HEK293 (cell line): ENCODE measurements around the gene NDUFV2.

ENCODE experiments used
- CTCF ChIA-PET: fragments of 350-600 bp; formaldehyde crosslinking; extraction: SDS; loops from one replicate; lab custom pipeline; 2021; ENCODE audit warnings: antibody characterized with exemption; lab: Yijun Ruan, JAX
- POLR2A ChIA-PET: fragments of 300-600 bp; formaldehyde crosslinking; extraction: SDS; loops from one replicate; lab custom pipeline; 2020; ENCODE audit warnings: antibody characterized with exemption, inconsistent platforms; lab: Yijun Ruan, JAX
- H3K27ac ChIP-seq: fragments of 200-500 bp; sonication (Bioruptor generic); 2 replicates; pipeline ENCODE4 v1.5.1; 2014; ENCODE audit warnings: low read depth, low read length, control low read depth, inconsistent platforms; ENCODE audit errors: extremely low read depth
- H3K36me3 ChIP-seq, 2 experiments: fragments of 200-500 bp in 1 of 2; sonication (Bioruptor generic) in 1 of 2; 1 replicate in 1 of 2; 2 replicates in 1 of 2; pipeline ENCODE4 v1.5.1; 2014 to 2017; ENCODE audit warnings: inconsistent platforms in 2 of 2, low read length in 2 of 2; ENCODE audit not compliant: control insufficient read depth in 2 of 2, insufficient read depth in 1 of 2
- H3K4me1 ChIP-seq: fragments of 200-500 bp; sonication (Bioruptor generic); 2 replicates; pipeline ENCODE4 v1.5.1; 2014; ENCODE audit warnings: mild to moderate bottlenecking, low read length, inconsistent platforms; ENCODE audit not compliant: control insufficient read depth, insufficient read depth
- H3K4me3 ChIP-seq: 2 replicates; pipeline ENCODE4 v1.5.1; 2011; ENCODE audit warnings: low read depth, mild to moderate bottlenecking, control low read depth, low read length, moderate library complexity
- H3K9me3 ChIP-seq: fragments of 200-500 bp; sonication (Bioruptor generic); 2 replicates; pipeline ENCODE4 v1.5.1; 2014; ENCODE audit warnings: low read depth, low read length, inconsistent platforms; ENCODE audit not compliant: control insufficient read depth, insufficient read depth
- ATF2 ChIP-seq: fragments of 450-650 bp; formaldehyde crosslinking; IDR thresholded peaks from 2 replicates; pipeline ENCODE4 v1.5.1; 2016; ENCODE audit warnings: missing biosample characterization, missing genetic modification characterization, low read depth
- BCL11A ChIP-seq: fragments of 450-650 bp; formaldehyde crosslinking; IDR thresholded peaks from 2 replicates; pipeline ENCODE4 v1.5.1; 2016; ENCODE audit warnings: low read depth, missing biosample characterization, missing genetic modification characterization
- GLI2 ChIP-seq: fragments of 450-650 bp; formaldehyde crosslinking; IDR thresholded peaks from 2 replicates; pipeline ENCODE4; 2017; ENCODE audit warnings: missing biosample characterization, missing genetic modification characterization, low read depth, borderline replicate concordance
- GLI4 ChIP-seq: fragments of 450-650 bp; formaldehyde crosslinking; IDR thresholded peaks from 2 replicates; pipeline ENCODE4 v1.5.1; 2016; ENCODE audit warnings: missing biosample characterization, missing genetic modification characterization
- KLF10 ChIP-seq: fragments of 450-650 bp; IDR thresholded peaks from 2 replicates; pipeline ENCODE4 v1.5.1; 2018; ENCODE audit warnings: missing biosample characterization, mild to moderate bottlenecking, missing genetic modification characterization
- KLF8 ChIP-seq: fragments of 450-650 bp; formaldehyde crosslinking; IDR thresholded peaks from 2 replicates; pipeline ENCODE4 v1.5.1; 2016; ENCODE audit warnings: missing biosample characterization, missing genetic modification characterization
- PATZ1 ChIP-seq: fragments of 450-650 bp; formaldehyde crosslinking; IDR thresholded peaks from 2 replicates; pipeline ENCODE4 v1.5.1; 2016; ENCODE audit warnings: missing biosample characterization, missing genetic modification characterization
- ZBTB10 ChIP-seq: fragments of 450-650 bp; formaldehyde crosslinking; IDR thresholded peaks from 2 replicates; pipeline ENCODE4 v1.5.1; 2016; ENCODE audit warnings: missing biosample characterization, missing genetic modification characterization
- ZBTB21 ChIP-seq: fragments of 450-650 bp; formaldehyde crosslinking; IDR thresholded peaks from 2 replicates; pipeline ENCODE4 v1.5.1; 2017; ENCODE audit warnings: missing biosample characterization, missing genetic modification characterization
- ZNF10 ChIP-seq: fragments of 450-650 bp; formaldehyde crosslinking; IDR thresholded peaks from 2 replicates; pipeline ENCODE4 v1.5.1; 2017; ENCODE audit warnings: missing biosample characterization, missing genetic modification characterization
- ZNF146 ChIP-seq: fragments of 450-650 bp; formaldehyde crosslinking; IDR thresholded peaks from 2 replicates; pipeline ENCODE4 v1.5.1; 2016; ENCODE audit warnings: missing biosample characterization, missing genetic modification characterization
- ZNF169 ChIP-seq: fragments of 450-650 bp; formaldehyde crosslinking; IDR thresholded peaks from 2 replicates; pipeline ENCODE4 v1.5.1; 2016; ENCODE audit warnings: missing biosample characterization, missing genetic modification characterization
- ZNF24 ChIP-seq: fragments of 450-650 bp; formaldehyde crosslinking; IDR thresholded peaks from 2 replicates; pipeline ENCODE4 v1.5.1; 2016; ENCODE audit warnings: missing biosample characterization, missing genetic modification characterization
- ZNF366 ChIP-seq: fragments of 450-650 bp; formaldehyde crosslinking; conservative IDR thresholded peaks from 2 replicates; pipeline ENCODE4 v1.5.1; 2016; ENCODE audit warnings: missing biosample characterization, missing genetic modification characterization
- ZNF423 ChIP-seq: fragments of 450-650 bp; formaldehyde crosslinking; IDR thresholded peaks from 2 replicates; pipeline ENCODE4 v1.5.1; 2016; ENCODE audit warnings: missing biosample characterization, missing genetic modification characterization
- ZNF449 ChIP-seq: fragments of 450-650 bp; formaldehyde crosslinking; IDR thresholded peaks from 2 replicates; pipeline ENCODE4 v1.5.1; 2017; ENCODE audit warnings: missing biosample characterization, mild to moderate bottlenecking, missing genetic modification characterization, moderate library complexity
- ZNF488 ChIP-seq: fragments of 450-650 bp; formaldehyde crosslinking; IDR thresholded peaks from 2 replicates; pipeline ENCODE4 v1.5.1; 2016; ENCODE audit warnings: missing biosample characterization, missing genetic modification characterization
- ZNF571 ChIP-seq: fragments of 450-650 bp; formaldehyde crosslinking; IDR thresholded peaks from 2 replicates; pipeline ENCODE4 v1.5.0; 2017; ENCODE audit warnings: missing biosample characterization, missing genetic modification characterization
- ZNF580 ChIP-seq: fragments of 450-650 bp; formaldehyde crosslinking; IDR thresholded peaks from 2 replicates; pipeline ENCODE4 v1.5.1; 2016; ENCODE audit warnings: missing biosample characterization, missing genetic modification characterization
- ZNF621 ChIP-seq: fragments of 450-650 bp; formaldehyde crosslinking; IDR thresholded peaks from 2 replicates; pipeline ENCODE4 v1.5.1; 2017; ENCODE audit warnings: missing biosample characterization, missing genetic modification characterization
- ZNF639 ChIP-seq: fragments of 450-650 bp; formaldehyde crosslinking; IDR thresholded peaks from 2 replicates; pipeline ENCODE4 v1.5.1; 2016; ENCODE audit warnings: missing biosample characterization, missing genetic modification characterization
- ZSCAN30 ChIP-seq: fragments of 450-650 bp; IDR thresholded peaks from 2 replicates; pipeline ENCODE4 v1.5.1; 2018; ENCODE audit warnings: missing biosample characterization, mild to moderate bottlenecking, missing genetic modification characterization, moderate library complexity

NDUFV2 gene

GRCh38 chr18:9068346-9068745 is 34.2 kb upstream of the NDUFV2 start:
- H3K9me3 ChIP-seq = no peaks in the 10 kb centered on the region
- TF ChIP-seq ZNF366 (tag by site-specific recombination) (no peak), ZNF146 (tag by site-specific recombination) (no peak), ZNF488 (no peak), KLF10 (tag by site-specific recombination) (no peak), ATF2 (tag by site-specific recombination) (no peak), GLI2 (tag by site-specific recombination) (no peak), ZNF621 (tag by site-specific recombination) (no peak), ZNF571 (no peak), ZNF10 (no peak), ZBTB21 (tag by site-specific recombination) (no peak)
- no peak overlapping the region for H3K27ac ChIP-seq
- no peaks in the 10 kb centered on the region for H3K4me1 ChIP-seq
- ChIA-PET CTCF (no interaction called here), POLR2A (no interaction called here)
- H3K36me3 ChIP-seq = no peaks in the 10 kb centered on the region
- no peak overlapping the region for H3K4me3 ChIP-seq

GRCh38 chr18:9069601-9070000 is 32.9 kb upstream of the NDUFV2 start:
- Histone ChIP-seq H3K9me3 (no peaks in the 10 kb centered on the region), H3K4me1 (no peaks in the 10 kb centered on the region), H3K36me3 (no peaks in the 10 kb centered on the region), H3K27ac (no peak overlapping the region), H3K4me3 (no peak overlapping the region)
- CTCF ChIA-PET = interaction anchor here (0.7 kb wide), 1 partner anchor 489 kb away, joined by 3 read pairs; no protein-coding TSS in a partner anchor
- POLR2A ChIA-PET = no interaction called here
- TF ChIP-seq ZNF169 (no peak), ZBTB10 (tag by site-specific recombination) (no peak), KLF8 (tag by site-specific recombination) (no peak), ZNF580 (tag by site-specific recombination) (no peak), ZNF639 (tag by site-specific recombination) (no peak), GLI4 (tag by site-specific recombination) (no peak), BCL11A (tag by site-specific recombination) (no peak), ZNF449 (tag by site-specific recombination) (no peak), PATZ1 (tag by site-specific recombination) (no peak), ZSCAN30 (no peak), ZNF488 (no peak), ZNF24 (tag by site-specific recombination) (no peak), ZNF423 (no peak)
